Activated naive CD8-positive, alpha-beta T cell treated with anti-CD3 and anti-CD28 coated beads, Interleukin-2, amount 10 ng/mL, durations not matched to agents 7 days and 5 days (primary cell): ENCODE results near the gene YWHAE. TPM values are rescaled to one million over a fixed set of nuclear protein-coding genes. Genes with fewer than 3 reads are reported as not detected.
"Not testable (repeated sequence)": the region's sequence is repeated elsewhere in the genome, so short reads cannot be mapped to it uniquely, and the experiment has no call there.

Experiments
- ATAC-seq: fragments of 150-1000 bp; cut with Tn5 transposase; one replicate; pipeline ENCODE4 v1.10.0; 2021; ENCODE audit warnings: low read depth, moderate library complexity
- POLR2A ChIA-PET: fragments of 350-600 bp; sonication (Branson Sonifier 250); formaldehyde crosslinking; loops from one replicate; lab custom pipeline; 2021; ENCODE audit warnings: antibody characterized with exemption; lab: Charles Lee
- DNase-seq: peaks from one replicate; pipeline ENCODE4 v3.0.0; 2021
- H3K27ac Mint-ChIP-seq: one replicate; pipeline ENCODE4 v1.8.0; 2022; ENCODE audit warnings: mild to moderate bottlenecking, mixed read lengths
- H3K27me3 Mint-ChIP-seq: one replicate; pipeline ENCODE4 v1.8.0; 2022; ENCODE audit warnings: mild to moderate bottlenecking, moderate library complexity, mixed read lengths
- H3K36me3 Mint-ChIP-seq: one replicate; pipeline ENCODE4 v1.8.0; 2021; ENCODE audit warnings: mild to moderate bottlenecking, mixed read lengths
- H3K4me1 Mint-ChIP-seq: one replicate; pipeline ENCODE4 v1.8.0; 2021; ENCODE audit warnings: mixed read lengths
- H3K4me3 Mint-ChIP-seq: one replicate; pipeline ENCODE4 v1.8.0; 2022; ENCODE audit warnings: mild to moderate bottlenecking, moderate library complexity, mixed read lengths
- H3K9me3 Mint-ChIP-seq: one replicate; pipeline ENCODE4 v1.8.0; 2021; ENCODE audit warnings: mixed read lengths
- total RNA-seq, 2 experiments: library from RNA; stranded (reverse); gene quantifications; one replicate each; pipeline ENCODE4 v1.2.3, GENCODE V29; 2021

Gene YWHAE
- total RNA-seq, 2 experiments from 2014 or later: 272 to 287 TPM

GRCh38 chr17:1360975-1361374 lies 39.0 kb downstream of the YWHAE start:
- H3K9me3 Mint-ChIP-seq: no peaks in the 10 kb centered on the region
- H3K27ac Mint-ChIP-seq: peak overlapping the region; percentile 90
- H3K4me1 Mint-ChIP-seq: peaks cover 34% of the 10 kb centered on the region
- H3K36me3 Mint-ChIP-seq: peaks cover 27% of the 10 kb centered on the region
- POLR2A ChIA-PET: interaction anchor here (3.1 kb wide), 1 partner anchor 155 kb away, joined by 21 read pairs; the partner anchor contains the start of gene INPP5K
- H3K4me3 Mint-ChIP-seq: peak overlapping the region; percentile 77
- no peak for ATAC-seq
- DNase-seq: no peak
- H3K27me3 Mint-ChIP-seq: no peaks in the 10 kb centered on the region

GRCh38 chr17:1360315-1360714 lies 39.7 kb downstream of the YWHAE start:
- Mint-ChIP-seq H3K4me1 (peaks cover 34% of the 10 kb centered on the region), H3K4me3 (peak overlapping the region; percentile 77), H3K36me3 (peaks cover 30% of the 10 kb centered on the region), H3K27ac (peak overlapping the region; percentile 90)
- H3K9me3 Mint-ChIP-seq, DNase-seq, H3K27me3 Mint-ChIP-seq, POLR2A ChIA-PET, ATAC-seq: not testable (repeated sequence)

- H3K27ac Mint-ChIP-seq: no peak overlapping the region
Measured at GRCh38 chr17:1354030-1354429, 46.0 kb downstream of the YWHAE start.

GRCh38 chr17:1352530-1352929 lies 47.5 kb downstream of the YWHAE start:
- DNase-seq, ATAC-seq, H3K27me3 Mint-ChIP-seq, H3K27ac Mint-ChIP-seq, H3K4me3 Mint-ChIP-seq, H3K9me3 Mint-ChIP-seq: not testable (repeated sequence)
- peaks cover 35% of the 10 kb centered on the region for H3K36me3 Mint-ChIP-seq
- POLR2A ChIA-PET: interaction anchor here (0.7 to 0.8 kb wide), 2 partner anchors 13 to 164 kb away, joined by 3 read pairs; partner anchors contain the start of gene INPP5K
- peaks cover 10% of the 10 kb centered on the region for H3K4me1 Mint-ChIP-seq

More at GRCh38 chr17:1354030-1354429, 46.0 kb downstream of the YWHAE start:
- no peak overlapping the region for H3K4me3 Mint-ChIP-seq
- POLR2A ChIA-PET: no interaction called here
- H3K27me3 Mint-ChIP-seq: no peaks in the 10 kb centered on the region
- ATAC-seq: no peak
- H3K9me3 Mint-ChIP-seq: no peaks in the 10 kb centered on the region
- H3K36me3 Mint-ChIP-seq: peaks cover 37% of the 10 kb centered on the region
- peaks cover 7% of the 10 kb centered on the region for H3K4me1 Mint-ChIP-seq
- DNase-seq: no peak

- Mint-ChIP-seq H3K27ac (no peak overlapping the region), H3K27me3 (no peaks in the 10 kb centered on the region), H3K4me1 (peaks cover 12% of the 10 kb centered on the region), H3K9me3 (no peaks in the 10 kb centered on the region), H3K4me3 (no peak overlapping the region), H3K36me3 (peaks cover 36% of the 10 kb centered on the region)
- ATAC-seq (no peak), DNase-seq (no peak)
- POLR2A ChIA-PET: interaction anchor here (0.8 kb wide), 1 partner anchor 13 kb away, joined by 3 read pairs; no protein-coding TSS in a partner anchor
Measured at GRCh38 chr17:1351971-1352370, 48.1 kb downstream of the YWHAE start.

- H3K9me3 Mint-ChIP-seq: no peaks in the 10 kb centered on the region
- H3K4me1 Mint-ChIP-seq: peaks cover 12% of the 10 kb centered on the region
- ATAC-seq (no peak), DNase-seq (no peak)
- POLR2A ChIA-PET: no interaction called here
- H3K4me3 Mint-ChIP-seq: no peak overlapping the region
- peaks cover 33% of the 10 kb centered on the region for H3K36me3 Mint-ChIP-seq
- H3K27ac Mint-ChIP-seq: no peak overlapping the region
- no peaks in the 10 kb centered on the region for H3K27me3 Mint-ChIP-seq
Measured at GRCh38 chr17:1351275-1351674, 48.7 kb downstream of the YWHAE start.

- Mint-ChIP-seq H3K27me3 (no peaks in the 10 kb centered on the region), H3K36me3 (peaks cover 38% of the 10 kb centered on the region)
Measured at GRCh38 chr17:1347589-1348323, 52.3 kb downstream of the YWHAE start.

GRCh38 chr17:1344521-1344920 lies 55.5 kb downstream of the YWHAE start:
- Mint-ChIP-seq H3K27ac (no peak overlapping the region), H3K4me1 (peaks cover 7% of the 10 kb centered on the region)
- POLR2A ChIA-PET: no interaction called here

More at GRCh38 chr17:1347589-1348323, 52.3 kb downstream of the YWHAE start:
- no peak for DNase-seq
- Mint-ChIP-seq H3K27ac (peak overlapping the region; percentile 79), H3K4me3 (peak overlapping the region; percentile 41), H3K9me3 (no peaks in the 10 kb centered on the region), H3K4me1 (peaks cover 11% of the 10 kb centered on the region)
- POLR2A ChIA-PET: no interaction called here
- no peak for ATAC-seq

GRCh38 chr17:1343554-1343953 lies 56.5 kb downstream of the YWHAE start:
- Mint-ChIP-seq H3K27ac (no peak overlapping the region), H3K4me1 (peaks cover 7% of the 10 kb centered on the region), H3K27me3 (no peaks in the 10 kb centered on the region), H3K4me3 (no peak overlapping the region), H3K9me3 (no peaks in the 10 kb centered on the region), H3K36me3 (peaks cover 20% of the 10 kb centered on the region)
- ATAC-seq (no peak), DNase-seq (no peak)
- POLR2A ChIA-PET: no interaction called here

More at GRCh38 chr17:1344521-1344920, 55.5 kb downstream of the YWHAE start:
- H3K4me3 Mint-ChIP-seq: no peak overlapping the region
- no peaks in the 10 kb centered on the region for H3K9me3 Mint-ChIP-seq
- DNase-seq (no peak), ATAC-seq (no peak)
- no peaks in the 10 kb centered on the region for H3K27me3 Mint-ChIP-seq
- H3K36me3 Mint-ChIP-seq: peaks cover 20% of the 10 kb centered on the region

GRCh38 chr17:1340371-1340770 lies 59.7 kb downstream of the YWHAE start:
- peaks cover 14% of the 10 kb centered on the region for H3K36me3 Mint-ChIP-seq
- no peak for DNase-seq
- H3K27me3 Mint-ChIP-seq: no peaks in the 10 kb centered on the region
- peaks cover under 1% of the 10 kb centered on the region for H3K4me1 Mint-ChIP-seq
- ATAC-seq: no peak
- H3K9me3 Mint-ChIP-seq: no peaks in the 10 kb centered on the region
- POLR2A ChIA-PET: no interaction called here
- H3K4me3 Mint-ChIP-seq: no peak overlapping the region
- H3K27ac Mint-ChIP-seq: no peak overlapping the region

GRCh38 chr17:1331708-1332107 lies 68.3 kb downstream of the YWHAE start:
- no peaks in the 10 kb centered on the region for H3K9me3 Mint-ChIP-seq
- ATAC-seq (peak; percentile 66), DNase-seq (no peak)
- POLR2A ChIA-PET: no interaction called here
- peak overlapping the region; percentile 66 for H3K27ac Mint-ChIP-seq
- H3K36me3 Mint-ChIP-seq: no peaks in the 10 kb centered on the region
- H3K4me1 Mint-ChIP-seq: peaks cover 10% of the 10 kb centered on the region
- H3K4me3 Mint-ChIP-seq: no peak overlapping the region
- peaks cover 3% of the 10 kb centered on the region for H3K27me3 Mint-ChIP-seq

GRCh38 chr17:1329745-1330343 lies 70.2 kb downstream of the YWHAE start:
- Mint-ChIP-seq H3K4me1 (peaks cover 10% of the 10 kb centered on the region), H3K4me3 (no peak overlapping the region), H3K27ac (no peak overlapping the region), H3K27me3 (peaks cover 5% of the 10 kb centered on the region), H3K36me3 (no peaks in the 10 kb centered on the region), H3K9me3 (no peaks in the 10 kb centered on the region)
- POLR2A ChIA-PET: interaction anchor here (0.7 kb wide), 2 partner anchors 28 to 70 kb away, joined by 3 to 5 read pairs; no protein-coding TSS in a partner anchor
- ATAC-seq: no peak
- no peak for DNase-seq

- H3K27ac Mint-ChIP-seq: no peak overlapping the region
- no peak overlapping the region for H3K4me3 Mint-ChIP-seq
- H3K9me3 Mint-ChIP-seq: no peaks in the 10 kb centered on the region
- peaks cover 12% of the 10 kb centered on the region for H3K27me3 Mint-ChIP-seq
- POLR2A ChIA-PET: interaction anchor here (0.6 kb wide), 1 partner anchor 62 kb away, joined by 5 read pairs; no protein-coding TSS in a partner anchor
- H3K4me1 Mint-ChIP-seq: peaks cover 10% of the 10 kb centered on the region
- ATAC-seq: no peak
- no peak for DNase-seq
- no peaks in the 10 kb centered on the region for H3K36me3 Mint-ChIP-seq
Measured at GRCh38 chr17:1328437-1328836, 71.6 kb downstream of the YWHAE start.
